H9 (cell line): ENCODE data around the gene ABCB8. TPM values are rescaled to one million over a fixed set of nuclear protein-coding genes. Genes with fewer than 3 reads are reported as not detected.

ENCODE experiments used
- DNase-seq: peaks from one replicate; pipeline ENCODE4 v3.0.0-alpha.2; 2017
- H2AFZ ChIP-seq: one replicate; pipeline ENCODE4 v1.6.1; 2013; ENCODE audit warnings: mild to moderate bottlenecking, low read length, control low read depth, moderate library complexity
- H2AK5ac ChIP-seq: 2 replicates; pipeline ENCODE4 v1.6.1; 2013; ENCODE audit warnings: low read length, control low read depth, mixed read lengths; ENCODE audit not compliant: insufficient read length
- H2BK120ac ChIP-seq: one replicate; pipeline ENCODE4 v1.6.1; 2013; ENCODE audit warnings: low read depth, mild to moderate bottlenecking, low read length, control low read depth, inconsistent platforms; ENCODE audit not compliant: poor library complexity, severe bottlenecking
- H2BK12ac ChIP-seq: 2 replicates; pipeline ENCODE4 v1.6.1; 2013; ENCODE audit warnings: low read length, control low read depth, mixed read lengths, low read depth; ENCODE audit not compliant: insufficient read length
- H2BK15ac ChIP-seq: 2 replicates; pipeline ENCODE4 v1.6.1; 2013; ENCODE audit warnings: low read depth, low read length, control low read depth
- H2BK20ac ChIP-seq: one replicate; pipeline ENCODE4 v1.6.1; 2013; ENCODE audit warnings: low read depth, mild to moderate bottlenecking, low read length, control low read depth, inconsistent platforms; ENCODE audit not compliant: poor library complexity, severe bottlenecking
- H2BK5ac ChIP-seq: 2 replicates; pipeline ENCODE4 v1.6.1; 2013; ENCODE audit warnings: low read length, control low read depth, mixed read lengths; ENCODE audit not compliant: insufficient read length
- H3K14ac ChIP-seq: 2 replicates; pipeline ENCODE4 v1.6.1; 2013; ENCODE audit warnings: low read length, control low read depth; ENCODE audit not compliant: insufficient read depth
- H3K18ac ChIP-seq: 2 replicates; pipeline ENCODE4 v1.6.1; 2013; ENCODE audit warnings: low read depth, mild to moderate bottlenecking, mixed read lengths, low read length, control low read depth; ENCODE audit not compliant: insufficient read length
- H3K23ac ChIP-seq: 2 replicates; pipeline ENCODE4 v1.6.1; 2013; ENCODE audit warnings: low read length, control low read depth, mixed read lengths, low read depth; ENCODE audit not compliant: insufficient read length
- H3K23me2 ChIP-seq: 2 replicates; pipeline ENCODE4 v1.6.1; 2013; ENCODE audit warnings: low read depth, mild to moderate bottlenecking, mixed read lengths, low read length, control low read depth; ENCODE audit not compliant: insufficient read length, poor library complexity, severe bottlenecking
- H3K27ac ChIP-seq: 2 replicates; pipeline ENCODE4 v1.5.1; 2013; ENCODE audit warnings: low read length, control low read depth, mixed read lengths, low read depth; ENCODE audit not compliant: insufficient read length
- H3K27me3 ChIP-seq: 2 replicates; pipeline ENCODE4 v1.6.1; 2013; ENCODE audit warnings: low read length, control low read depth, inconsistent platforms; ENCODE audit not compliant: insufficient read depth
- H3K4ac ChIP-seq: 2 replicates; pipeline ENCODE4 v1.6.1; 2013; ENCODE audit warnings: low read depth, mild to moderate bottlenecking, control low read depth, inconsistent platforms, low read length, moderate library complexity
- H3K4me1 ChIP-seq: 2 replicates; pipeline ENCODE4 v1.6.1; 2013; ENCODE audit warnings: low read length, control low read depth, inconsistent platforms; ENCODE audit not compliant: insufficient read depth
- H3K4me2 ChIP-seq: 2 replicates; pipeline ENCODE4 v1.6.1; 2013; ENCODE audit warnings: low read length, control low read depth, mixed read lengths; ENCODE audit not compliant: insufficient read length, insufficient read depth
- H3K56ac ChIP-seq: 2 replicates; pipeline ENCODE4 v1.6.1; 2013; ENCODE audit warnings: low read depth, mild to moderate bottlenecking, mixed read lengths, low read length, control low read depth; ENCODE audit not compliant: insufficient read length
- H3K79me1 ChIP-seq: 2 replicates; pipeline ENCODE4 v1.6.1; 2013; ENCODE audit warnings: low read depth, mild to moderate bottlenecking, moderate library complexity, low read length, control low read depth, inconsistent platforms; ENCODE audit not compliant: insufficient read depth, poor library complexity, severe bottlenecking
- H3K79me2 ChIP-seq: 2 replicates; pipeline ENCODE4 v1.6.1; 2013; ENCODE audit warnings: low read length, control low read depth, inconsistent platforms; ENCODE audit not compliant: insufficient read depth
- H3K9ac ChIP-seq: 2 replicates; pipeline ENCODE4 v1.6.1; 2013; ENCODE audit warnings: low read length, control low read depth, mixed read lengths; ENCODE audit not compliant: insufficient read length; ENCODE audit errors: extremely low read depth
- H3K9me3 ChIP-seq: one replicate; pipeline ENCODE4 v1.6.1; 2013; ENCODE audit warnings: low read depth, low read length, inconsistent platforms; ENCODE audit not compliant: control insufficient read depth
- H3T11ph ChIP-seq: one replicate; pipeline ENCODE4 v1.6.1; 2013; ENCODE audit warnings: mild to moderate bottlenecking, low read length, control low read depth, inconsistent platforms
- H4K20me1 ChIP-seq: one replicate; pipeline ENCODE4 v1.6.1; 2013; ENCODE audit not compliant: control insufficient read depth, insufficient read length, insufficient read depth
- H4K5ac ChIP-seq: 2 replicates; pipeline ENCODE4 v1.6.1; 2013; ENCODE audit warnings: low read depth, mild to moderate bottlenecking, mixed read lengths, low read length, control low read depth; ENCODE audit not compliant: insufficient read length
- H4K8ac ChIP-seq: replicated peaks from 2 replicates; pipeline ENCODE4 v1.6.1; 2013; ENCODE audit warnings: low read length, control low read depth, mixed read lengths, low read depth; ENCODE audit not compliant: insufficient read length
- H4K91ac ChIP-seq: 2 replicates; pipeline ENCODE4 v1.6.1; 2013; ENCODE audit warnings: low read depth, mild to moderate bottlenecking, moderate library complexity, mixed read lengths, low read length, control low read depth; ENCODE audit not compliant: insufficient read length
- H3K27ac Mint-ChIP-seq, 3 experiments: 2 replicates in 2 of 3; 3 replicates in 1 of 3; pipeline ENCODE4 v1.8.0; 2020 to 2021; ENCODE audit warnings: mixed read lengths in 3 of 3, mild to moderate bottlenecking in 1 of 3, moderate library complexity in 1 of 3
- H3K27me3 Mint-ChIP-seq: 2 replicates; pipeline ENCODE4 v1.8.0; 2021; ENCODE audit warnings: low read depth, mild to moderate bottlenecking, moderate library complexity, mixed read lengths
- H3K36me3 Mint-ChIP-seq, 3 experiments: 2 replicates in 2 of 3; 3 replicates in 1 of 3; pipeline ENCODE4 v1.8.0; 2020 to 2021; ENCODE audit warnings: low read depth in 3 of 3, mixed read lengths in 3 of 3; ENCODE audit not compliant: insufficient read depth in 1 of 3
- H3K4me1 Mint-ChIP-seq, 2 experiments: 2 replicates each; pipeline ENCODE4 v1.8.0; 2020; ENCODE audit warnings: mixed read lengths in 2 of 2
- H3K4me3 Mint-ChIP-seq, 2 experiments: 2 replicates in 1 of 2; 3 replicates in 1 of 2; pipeline ENCODE4 v1.8.0; 2020 to 2021; ENCODE audit warnings: mild to moderate bottlenecking in 2 of 2, mixed read lengths in 2 of 2, moderate library complexity in 1 of 2
- H3K9me3 Mint-ChIP-seq, 2 experiments: 2 replicates in 1 of 2; 3 replicates in 1 of 2; pipeline ENCODE4 v1.8.0; 2020; ENCODE audit warnings: mild to moderate bottlenecking in 2 of 2, mixed read lengths in 2 of 2, moderate library complexity in 1 of 2
- CTCF ChIP-seq: fragments of 200-600 bp; sonication (generic); conservative IDR thresholded peaks from 3 replicates; pipeline ENCODE4 v1.8.0; 2021; ENCODE audit warnings: antibody characterized with exemption, mild to moderate bottlenecking
- WGBS: extraction: QIAGEN DNeasy Blood & Tissue Kit; methylation state at CpG from one replicate; pipeline ENCODE4 v1.1.7; 2013; ENCODE audit warnings: missing lambda C conversion rate, low lambda C conversion rate, mixed read lengths; ENCODE audit not compliant: insufficient read length; ENCODE audit errors: extremely low coverage; 5-methylcytosine and 5-hydroxymethylcytosine counted together
- total RNA-seq: library from RNA; stranded (reverse); gene quantifications from 2 replicates; pipeline ENCODE4 v1.2.1, GENCODE V29; 2021

ABCB8 gene
- total RNA-seq, 1 experiment from 2014 or later = 22.1 TPM

- WGBS = no CpG with 5 or more reads among the region's 5 CpGs
- Histone ChIP-seq H3T11ph (no peak overlapping the region), H3K23ac (no peak overlapping the region), H3K4ac (no peak overlapping the region), H2AFZ (no peak overlapping the region), H4K8ac (no peak overlapping the region), H3K27me3 (no peaks in the 10 kb centered on the region; the same call in 1 of the 2 replicates), H3K23me2 (no peaks in the 10 kb centered on the region), H2BK15ac (no peak overlapping the region), H2BK20ac (no peak overlapping the region), H3K27ac (no peak overlapping the region), H4K5ac (no peak overlapping the region), H3K18ac (no peak overlapping the region), H3K9me3 (no peaks in the 10 kb centered on the region), H4K20me1 (no peaks in the 10 kb centered on the region), H3K4me1 (no peaks in the 10 kb centered on the region; the same call in none of the 2 replicates), H2AK5ac (no peak overlapping the region), H3K79me2 (no peaks in the 10 kb centered on the region), H4K91ac (no peak overlapping the region), H3K4me2 (no peak overlapping the region), H2BK12ac (no peak overlapping the region), H2BK5ac (no peak overlapping the region), H3K14ac (no peak overlapping the region), H3K79me1 (no peaks in the 10 kb centered on the region), H3K56ac (no peak overlapping the region), H2BK120ac (no peak overlapping the region), H3K9ac (no peak overlapping the region)
- Mint-ChIP-seq H3K36me3 (peaks cover 0 to 12% (median 5%) of the 10 kb centered on the region in 3 experiments; a peak in 4 of 7 replicates), H3K4me3 (no peak overlapping the region), H3K4me1 (peaks cover 8 to 21% of the 10 kb centered on the region in 2 experiments; a peak in 3 of 4 replicates), H3K27ac (no peak overlapping the region), H3K27me3 (peaks cover 72% of the 10 kb centered on the region), H3K9me3 (peaks cover 9 to 15% of the 10 kb centered on the region in 2 experiments)
- DNase-seq = peak; percentile 30
- no peak for TF ChIP-seq CTCF
Observed at GRCh38 chr7:150986556-150986955, 41.7 kb upstream of the ABCB8 start.
